Measurements from ENCODE around the gene TAF8.
"Not testable (repeated sequence)": the region's sequence is repeated elsewhere in the genome, so short reads cannot be mapped to it uniquely, and the experiment has no call there.

The TAF8 gene, protein sequence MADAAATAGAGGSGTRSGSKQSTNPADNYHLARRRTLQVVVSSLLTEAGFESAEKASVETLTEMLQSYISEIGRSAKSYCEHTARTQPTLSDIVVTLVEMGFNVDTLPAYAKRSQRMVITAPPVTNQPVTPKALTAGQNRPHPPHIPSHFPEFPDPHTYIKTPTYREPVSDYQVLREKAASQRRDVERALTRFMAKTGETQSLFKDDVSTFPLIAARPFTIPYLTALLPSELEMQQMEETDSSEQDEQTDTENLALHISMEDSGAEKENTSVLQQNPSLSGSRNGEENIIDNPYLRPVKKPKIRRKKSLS

DNA sequence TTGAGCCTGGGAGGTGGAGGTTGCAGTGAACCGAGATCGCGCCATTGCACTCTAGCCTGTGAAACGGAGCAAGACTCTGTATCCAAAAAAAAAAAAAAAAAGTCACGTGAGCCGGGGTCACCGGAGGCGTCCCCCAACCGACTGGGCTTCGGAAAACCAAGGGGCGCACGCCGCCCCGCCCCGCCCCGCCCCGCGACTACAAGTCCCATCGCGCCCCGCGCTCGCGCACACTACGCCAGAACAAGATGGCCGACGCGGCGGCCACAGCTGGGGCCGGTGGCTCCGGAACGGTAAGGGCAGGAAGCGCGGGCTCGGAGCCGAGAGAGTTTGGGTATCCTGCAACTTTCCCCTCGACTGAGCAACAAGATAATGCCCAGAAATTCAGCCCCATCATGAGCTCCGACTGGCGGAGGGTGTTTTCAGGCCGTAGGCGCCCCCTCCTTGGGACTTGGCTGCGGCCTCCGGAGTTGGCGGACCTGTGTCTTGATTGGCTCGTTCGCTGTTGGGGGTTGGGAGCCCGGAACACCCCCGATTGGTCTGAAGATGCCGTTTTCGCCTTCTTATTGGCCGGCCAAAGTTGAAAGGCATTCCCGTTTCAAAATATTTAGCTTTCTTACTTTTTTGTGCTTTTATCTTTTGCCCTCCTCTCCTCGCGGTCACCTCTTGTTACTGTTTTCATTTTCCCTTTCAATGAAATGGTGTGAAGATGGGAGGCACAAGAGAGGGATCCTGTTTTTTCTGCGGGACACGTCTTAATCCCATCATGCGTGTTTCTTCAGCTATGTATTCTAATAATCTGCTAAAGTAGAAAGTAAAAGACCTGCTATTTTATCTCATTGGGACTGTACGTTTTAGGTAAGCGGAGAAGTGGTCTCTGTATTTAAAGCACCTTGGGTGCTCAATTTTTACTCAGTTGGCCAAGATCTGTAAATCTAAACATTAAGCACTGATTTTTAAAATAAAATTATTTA is at the start of gene TAF8:
Gene TAF8 (plus strand): TSS at position 228 of the 971 bp plus-strand sequence. CDS start 18 bp downstream, at position 246.
- DNase-seq: peak; percentile 96

DNA sequence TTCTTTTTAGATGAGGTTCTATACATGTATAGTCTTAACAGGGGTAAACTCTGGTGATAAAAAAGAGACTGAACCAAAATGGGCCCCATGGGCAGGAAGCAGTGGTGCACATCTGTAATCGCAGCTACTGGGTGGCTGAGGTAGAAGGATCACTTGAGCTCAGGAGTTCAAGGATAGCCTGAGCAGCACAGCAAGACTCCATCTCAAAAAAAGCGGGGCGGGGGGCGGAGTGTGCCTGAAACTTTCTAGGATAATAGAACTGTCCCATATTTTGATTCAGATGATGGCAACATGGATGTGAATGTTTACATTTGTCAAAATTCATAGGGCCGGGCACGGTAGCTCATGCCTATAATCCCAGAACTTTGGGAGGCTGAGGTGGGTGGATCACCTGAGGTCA is 48.8 kb upstream of the TAF8 start:
- no peak for DNase-seq

GRCh38 chr6:42003658-42004057 is 46.7 kb upstream of the TAF8 start:
- DNase-seq: not testable (repeated sequence)

- peak; percentile 74 for DNase-seq
Measured at GRCh38 chr6:42007286-42008137, 42.8 kb upstream of the TAF8 start.

DNA sequence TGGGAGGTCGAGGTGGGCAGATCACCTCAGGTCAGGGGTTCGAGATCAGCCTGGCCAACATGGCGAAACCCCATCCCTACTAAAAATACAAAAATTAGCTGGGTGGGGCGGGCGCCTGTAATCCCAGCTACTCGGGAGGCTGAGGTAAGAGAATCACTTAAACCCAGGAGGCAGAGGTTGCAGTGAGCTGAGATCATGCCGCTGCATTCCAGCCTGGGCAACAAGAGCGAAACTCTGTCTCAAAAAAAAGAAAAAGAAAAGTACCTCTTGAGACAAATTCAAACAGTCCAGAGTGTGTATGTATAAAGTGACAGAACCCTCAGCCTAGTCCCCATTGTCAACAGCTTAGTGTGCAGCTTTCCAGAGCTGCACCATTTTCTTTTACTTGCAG is 42.2 kb upstream of the TAF8 start:
- DNase-seq: not testable (repeated sequence)

DNA sequence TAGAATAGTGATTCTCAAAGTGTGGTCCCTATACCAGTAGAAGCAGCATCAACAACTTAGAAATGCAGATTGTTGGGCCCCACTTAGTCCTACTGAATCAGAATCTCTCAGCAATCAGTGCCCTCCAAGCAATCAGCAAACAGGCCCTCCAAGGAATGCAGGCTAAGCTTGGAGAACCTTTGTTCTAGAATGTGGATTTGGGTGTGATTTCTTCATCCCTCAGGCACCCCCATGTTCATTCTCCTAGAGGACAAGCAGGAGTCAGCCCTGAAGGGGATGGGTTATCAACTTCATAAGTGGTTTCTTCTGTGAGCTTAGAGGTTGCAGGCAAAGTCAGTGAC is 40.5 kb upstream of the TAF8 start:
- no peak for DNase-seq

- peak; percentile 76 for DNase-seq
Measured at GRCh38 chr6:42010185-42010891, 40.0 kb upstream of the TAF8 start.

GRCh38 chr6:42010909-42011308 is 39.4 kb upstream of the TAF8 start:
- no peak for DNase-seq

- no peak for DNase-seq
Measured at GRCh38 chr6:42012501-42013133, 37.7 kb upstream of the TAF8 start.

DNA sequence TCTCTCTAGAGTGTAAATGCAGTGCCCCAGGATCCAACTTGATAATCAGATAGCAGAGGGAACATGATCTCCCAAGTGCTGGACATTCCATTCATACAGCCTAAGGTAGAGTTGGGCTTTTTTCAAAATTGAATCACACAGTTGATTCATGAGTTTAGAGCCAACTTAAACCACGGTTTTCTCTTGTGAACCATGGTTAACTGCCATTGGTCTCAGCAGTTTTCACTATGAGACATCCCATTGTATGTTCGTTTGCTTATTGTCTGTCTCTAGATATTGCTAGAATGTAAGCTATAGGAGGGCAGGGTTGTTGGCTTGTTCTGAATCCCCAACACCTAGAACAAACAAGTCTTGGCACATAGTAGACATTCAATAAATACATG is 37.2 kb upstream of the TAF8 start:
- DNase-seq: no peak

GRCh38 chr6:42017021-42017643 is 33.2 kb upstream of the TAF8 start:
- DNase-seq: no peak

DNA sequence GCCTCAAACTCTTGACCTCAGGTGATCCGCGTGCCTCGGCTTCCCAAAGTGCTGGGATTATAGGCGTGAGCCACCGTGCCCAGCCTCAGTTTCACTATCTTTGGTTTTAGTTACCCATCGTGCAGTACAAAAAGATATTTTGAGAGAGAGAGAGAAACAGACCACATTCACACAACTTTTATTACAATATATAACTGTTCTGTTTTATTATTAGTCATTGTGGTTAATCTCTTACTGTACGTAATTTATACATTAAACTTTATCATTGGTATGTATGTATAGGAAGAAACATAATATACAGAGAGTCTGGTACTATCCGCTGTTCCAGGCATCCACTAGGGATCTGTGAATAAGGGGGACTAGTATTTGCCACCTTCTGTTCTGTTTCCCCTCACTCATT is 29.4 kb upstream of the TAF8 start:
- no peak for DNase-seq

DNA sequence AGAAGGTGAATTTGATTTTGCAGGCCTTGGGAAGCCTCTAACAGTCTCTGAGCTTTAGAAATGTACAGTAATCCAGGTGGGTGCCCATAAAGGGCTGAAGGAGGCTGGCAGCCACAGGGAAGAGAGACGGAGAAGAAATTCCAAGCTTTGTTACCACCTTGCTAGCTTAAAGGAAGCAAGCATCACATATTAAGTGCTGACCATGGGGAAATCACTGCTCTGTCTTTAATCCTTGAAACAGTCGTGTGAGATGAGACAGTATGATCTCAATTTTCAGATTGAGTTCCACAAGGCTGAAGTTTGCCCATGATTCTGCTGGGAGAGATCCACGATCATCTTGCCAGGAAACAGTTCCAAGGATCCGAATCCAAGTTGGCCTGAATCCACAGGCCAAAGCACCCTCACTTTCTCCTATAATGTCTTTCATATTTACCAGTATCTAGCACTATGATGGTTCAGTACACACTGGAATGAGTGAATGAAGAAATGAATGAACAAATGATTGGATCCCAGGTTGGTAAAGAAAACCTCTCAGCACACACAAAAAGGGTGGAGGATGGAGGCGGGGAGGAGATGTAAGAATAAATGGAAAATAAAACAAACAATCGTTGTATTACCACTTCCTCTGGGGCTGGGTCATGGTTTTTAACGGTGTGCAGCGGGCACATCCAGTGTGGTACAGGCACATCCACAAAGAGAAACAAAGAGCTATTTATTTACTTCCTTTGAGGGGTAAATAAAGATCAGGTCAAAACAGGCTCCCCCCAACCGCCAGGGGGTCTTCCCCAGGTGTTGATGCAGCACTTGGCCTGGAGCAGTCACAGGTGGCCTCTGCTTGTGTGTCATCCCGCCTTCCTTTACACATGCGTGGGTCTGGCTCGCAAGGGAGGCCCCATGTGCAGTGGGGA is 28.2 kb upstream of the TAF8 start:
- no peak for DNase-seq

DNA sequence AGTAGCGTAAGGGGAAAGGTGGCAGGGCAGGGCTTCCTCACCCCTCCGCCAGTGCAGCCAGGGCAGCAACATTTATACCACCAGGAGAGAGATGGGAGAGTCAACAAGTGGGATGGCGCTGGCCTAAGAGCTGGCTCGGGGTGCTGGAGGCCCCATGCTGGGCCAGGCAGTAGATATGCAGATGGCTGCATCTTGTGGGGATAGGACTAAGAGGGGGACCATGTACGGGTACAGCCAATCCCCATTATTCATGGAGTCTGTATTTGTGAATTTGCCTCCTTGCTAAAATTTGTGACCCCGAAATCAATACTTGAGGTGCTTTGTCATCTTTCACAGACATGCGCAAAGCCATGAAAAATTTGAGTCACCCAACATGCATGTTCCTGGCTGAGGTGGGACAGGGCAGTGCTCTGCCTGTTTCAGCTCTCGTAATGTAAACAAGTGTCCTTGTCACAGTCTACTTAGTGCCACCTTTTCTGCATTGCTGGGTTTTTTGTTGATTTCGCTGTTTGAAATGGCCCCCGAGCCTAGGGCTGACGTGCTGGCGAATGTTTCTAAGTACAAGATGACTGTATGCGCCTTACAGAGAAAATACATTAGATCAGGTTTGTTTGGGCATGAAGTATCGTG is 27.5 kb upstream of the TAF8 start:
- DNase-seq: no peak

GRCh38 chr6:42025066-42025844 is 25.1 kb upstream of the TAF8 start:
- DNase-seq: no peak

GRCh38 chr6:42025845-42026243 is 24.5 kb upstream of the TAF8 start:
- DNase-seq: no peak

GRCh38 chr6:42026540-42026939 is 23.8 kb upstream of the TAF8 start:
- no peak for DNase-seq

GRCh38 chr6:42028234-42029061 is 21.9 kb upstream of the TAF8 start:
- no peak for DNase-seq

Data from right hindlimb (tissue), 1 donor.